A549 (cell line): ENCODE measurements around the gene RIOK2. TPM values are rescaled to one million over a fixed set of nuclear protein-coding genes. Genes with fewer than 3 reads are reported as not detected.
"Not testable (repeated sequence)": the region's sequence is repeated elsewhere in the genome, so short reads cannot be mapped to it uniquely, and the experiment has no call there.

ENCODE experiments used
- ATAC-seq, 2 experiments: fragments of 200-7000 bp in 1 of 2; fragments of >200 bp in 1 of 2; cut with Nextera tagmentation in 1 of 2; cut with Tn5 transposase in 1 of 2; 3 replicates each; pipeline versions ENCODE4 v1.8.0 to v1.9.1; 2018 to 2020; ENCODE audit warnings: mild to moderate bottlenecking in 1 of 2, moderate library complexity in 1 of 2
- CTCF ChIA-PET: fragments of 300-600 bp; sonication (Branson Sonifier 250); formaldehyde crosslinking; extraction: SDS; loops from one replicate; lab custom pipeline; 2021; ENCODE audit warnings: antibody characterized with exemption, inconsistent platforms; lab: Yijun Ruan, JAX
- POLR2A ChIA-PET: fragments of 350-600 bp; formaldehyde crosslinking; extraction: SDS; loops from one replicate; lab custom pipeline; 2021; ENCODE audit warnings: antibody characterized with exemption, inconsistent platforms; lab: Yijun Ruan, JAX
- DNase-seq, 2 experiments: peaks; one replicate each; pipeline versions ENCODE4 v3.0.0 to v3.0.0-alpha.2; 2011 to 2016; ENCODE audit warnings: low read depth in 1 of 2, low spot score in 1 of 2
- FAIRE-seq: peaks from 2 replicates; lab custom pipeline; 2011; peaks lifted over from hg19 to GRCh38; lab: Jason Lieb, UNC
- H3K27ac ChIP-seq, 2 experiments: fragments of >200 bp; sonication (Bioruptor Twin); formaldehyde crosslinking; 3 replicates each; pipeline ENCODE4 v1.5.1; 2016 to 2017
- H3K4me1 ChIP-seq: fragments of >200 bp; sonication (Bioruptor Twin); formaldehyde crosslinking; 3 replicates; pipeline ENCODE4 v1.6.1; 2016
- H3K4me2 ChIP-seq: fragments of >200 bp; sonication (Bioruptor Twin); formaldehyde crosslinking; 3 replicates; pipeline ENCODE4 v1.6.1; 2016
- H3K4me3 ChIP-seq: fragments of >200 bp; sonication (Bioruptor Twin); formaldehyde crosslinking; 3 replicates; pipeline ENCODE4 v1.5.1; 2016
- H3K9me3 ChIP-seq: fragments of >200 bp; sonication (Bioruptor Twin); formaldehyde crosslinking; 3 replicates; pipeline ENCODE4 v1.6.1; 2016
- CBX8 ChIP-seq: fragments of 200-600 bp; sonication (generic); IDR thresholded peaks from 2 replicates; pipeline ENCODE4 v1.6.1; 2016
- CEBPB ChIP-seq, 2 experiments: fragments of >200 bp in 1 of 2; sonication (Bioruptor Twin) in 1 of 2; formaldehyde crosslinking in 1 of 2; IDR thresholded peaks; 2 replicates each; pipeline ENCODE4 v1.6.1; 2012 to 2016
- CHD4 ChIP-seq: fragments of 200-600 bp; sonication (generic); IDR thresholded peaks from 2 replicates; pipeline ENCODE4 v1.6.1; 2016; ENCODE audit warnings: antibody characterized with exemption, mild to moderate bottlenecking, borderline replicate concordance
- HDAC2 ChIP-seq: fragments of 200-600 bp; sonication (generic); IDR thresholded peaks from 2 replicates; pipeline ENCODE4 v1.6.1; 2016
- HOXB13 ChIP-seq: fragments of 250-450 bp; sonication (Bioruptor Pico); IDR thresholded peaks from 2 replicates; pipeline ENCODE4 v1.5.0; 2020; ENCODE audit warnings: low read depth, mild to moderate bottlenecking, moderate library complexity
- HOXB5 ChIP-seq: fragments of 250-450 bp; sonication (Bioruptor Pico); IDR thresholded peaks from 2 replicates; pipeline ENCODE4 v1.5.0; 2020; ENCODE audit warnings: mild to moderate bottlenecking, moderate library complexity
- KDM5A ChIP-seq: fragments of 200-600 bp; sonication (generic); IDR thresholded peaks from 2 replicates; pipeline ENCODE4 v1.6.1; 2016; ENCODE audit warnings: antibody characterized with exemption, mild to moderate bottlenecking
- MAFK ChIP-seq: fragments of 450-650 bp; IDR thresholded peaks from 2 replicates; pipeline ENCODE4 v1.6.1; 2014; ENCODE audit not compliant: partially characterized antibody
- NR3C1 ChIP-seq: fragments of >200 bp; sonication (Bioruptor Twin); formaldehyde crosslinking; IDR thresholded peaks from 3 replicates; pipeline ENCODE4 v1.6.1; 2017
- PHF8 ChIP-seq: fragments of 200-600 bp; sonication (generic); IDR thresholded peaks from 2 replicates; pipeline ENCODE4 v1.6.1; 2016; ENCODE audit warnings: low read depth, mild to moderate bottlenecking, antibody characterized with exemption, moderate library complexity, borderline replicate concordance
- POLR2AphosphoS2 ChIP-seq: conservative IDR thresholded peaks from 2 replicates; pipeline ENCODE4 v1.6.1; 2012; ENCODE audit warnings: low read length, improper control_type of control experiment, inconsistent platforms
- REST ChIP-seq: fragments of 200-600 bp; sonication (generic); IDR thresholded peaks from 2 replicates; pipeline ENCODE4 v1.6.1; 2016; ENCODE audit warnings: antibody characterized with exemption, mild to moderate bottlenecking, moderate library complexity
- RFX5 ChIP-seq: fragments of 450-650 bp; IDR thresholded peaks from 2 replicates; pipeline ENCODE4 v1.7.1; 2014; ENCODE audit warnings: antibody characterized with exemption, mild to moderate bottlenecking, moderate library complexity
- RNF2 ChIP-seq: fragments of 200-600 bp; sonication (generic); IDR thresholded peaks from 2 replicates; pipeline ENCODE4 v1.6.1; 2016; ENCODE audit warnings: low read depth, mild to moderate bottlenecking, antibody characterized with exemption, moderate library complexity, borderline replicate concordance
- TFCP2L1 ChIP-seq: fragments of 250-450 bp; sonication (Bioruptor Pico); IDR thresholded peaks from 2 replicates; pipeline ENCODE4 v1.5.0; 2021; ENCODE audit warnings: mild to moderate bottlenecking
- TP53 ChIP-seq: fragments of 250-450 bp; sonication (Bioruptor Pico); IDR thresholded peaks from 2 replicates; pipeline ENCODE4 v1.5.0; 2021; ENCODE audit warnings: mild to moderate bottlenecking, moderate library complexity
- WGBS: methylation state at CpG from one replicate; pipeline ENCODE4 v1.1.6; 2017; ENCODE audit errors: missing lambda C conversion rate; 5-methylcytosine and 5-hydroxymethylcytosine counted together
- polyA plus RNA-seq, 4 experiments: library from polyadenylated mRNA; depleted of rRNA in 3 of 4; stranded (reverse); fragments of >200 nt; fragmentation: RNase III in 1 of 4; extraction: RNeasy Plus Mini Kit Qiagen cat#74134 plus additional on column Dnase treatment in 1 of 4; gene quantifications; 2 replicates in 3 of 4; 3 replicates in 1 of 4; pipeline ENCODE4 v1.2.3, GENCODE V29; 2011 to 2017

The RIOK2 gene
- polyA plus RNA-seq, 2 of the 4 experiments (the other 2 are of a cell fraction) = 14.7 to 32.0 TPM

- no peaks in the 10 kb centered on the region for H3K4me1 ChIP-seq
- no peak overlapping the region for H3K4me3 ChIP-seq
- 17% methylated on average over 5 of the region's 5 CpGs for WGBS
- POLR2A ChIA-PET = interaction anchor here (0.6 kb wide), 1 partner anchor 9 kb away, joined by 3 read pairs; the partner anchor contains the start of gene RIOK2
- H3K27ac ChIP-seq = 0 out of 6 replicates have a peak overlapping the region, but pooled peaks of 1 of the 2 experiments have one; percentile 15
- 0 out of 3 replicates have a peak overlapping the region, but pooled peaks have one; percentile 13 for H3K4me2 ChIP-seq
- no peaks in the 10 kb centered on the region for H3K9me3 ChIP-seq
- TF ChIP-seq CHD4 (no peak), NR3C1 (no peak), POLR2AphosphoS2 (no peak), REST (no peak), CEBPB (IDR thresholded peaks at IDR 0.05) (no peak)
- DNase-seq = no peak
- FAIRE-seq = no peak
- ATAC-seq = no peak
- CTCF ChIA-PET = interaction anchor here (1.5 kb wide), 2 partner anchors 38 kb away, joined by 3 to 4 read pairs; no protein-coding TSS in a partner anchor
These were observed 9.7 kb upstream of the RIOK2 start for GRCh38 chr5:97192580-97193354.

GRCh38 chr5:97191893-97192292, 8.8 kb upstream of the RIOK2 start:
- WGBS = 5% methylated on average over 2 of the region's 2 CpGs
- TF ChIP-seq MAFK (no peak), TP53 (no peak), RFX5 (no peak), KDM5A (no peak)
- Histone ChIP-seq H3K4me1 (no peaks in the 10 kb centered on the region), H3K9me3 (no peaks in the 10 kb centered on the region), H3K27ac (no peak overlapping the region), H3K4me2 (no peak overlapping the region), H3K4me3 (no peak overlapping the region)
- ATAC-seq (no peak), DNase-seq (no peak), FAIRE-seq (no peak)
- ChIA-PET POLR2A (no interaction called here), CTCF (interaction anchor here (1.5 kb wide), 1 partner anchor 39 kb away, joined by 3 read pairs; no protein-coding TSS in a partner anchor)

- 33% methylated on average over 1 of the region's 1 CpG for WGBS
- ATAC-seq, FAIRE-seq, CTCF ChIA-PET, POLR2A ChIA-PET, H3K27ac ChIP-seq, H3K9me3 ChIP-seq, H3K4me1 ChIP-seq, H3K4me2 ChIP-seq, H3K4me3 ChIP-seq, DNase-seq: not testable (repeated sequence)
These were observed 6.5 kb upstream of the RIOK2 start for GRCh38 chr5:97189523-97189922.

- Histone ChIP-seq H3K27ac (peak overlapping the region; percentile 88 to 92), H3K4me2 (peak overlapping the region; percentile 92), H3K9me3 (no peaks in the 10 kb centered on the region; the same call in 2 of the 3 replicates), H3K4me1 (peaks cover 9% of the 10 kb centered on the region; the same call in 1 of the 3 replicates), H3K4me3 (peak overlapping the region; percentile 70)
- ChIA-PET CTCF (interaction anchor here (1.4 kb wide), 1 partner anchor 16 kb away, joined by 4 read pairs; no protein-coding TSS in a partner anchor), POLR2A (interaction anchor here (0.9 to 1.0 kb wide), 3 partner anchors 9 to 250 kb away, joined by 3 to 5 read pairs (median 3); partner anchors contain the start of gene LNPEP)
- TF ChIP-seq RNF2 = peak; percentile 90; the same call in 1 of the 2 replicates
- no peak for TF ChIP-seq POLR2AphosphoS2
- peak; percentile 79; the same call in 1 of the 2 replicates for TF ChIP-seq HOXB13 (CRISPR knock-in tag)
- TF ChIP-seq PHF8 = peak; percentile 42; the same call in 1 of the 2 replicates
- 0 out of 2 replicates have a peak, but pooled peaks have one; percentile 67 for TF ChIP-seq HDAC2
- TF ChIP-seq TFCP2L1 (CRISPR knock-in tag) = peak; percentile 42; the same call in 1 of the 2 replicates
- TF ChIP-seq HOXB5 (CRISPR knock-in tag) = 0 out of 2 replicates have a peak, but pooled peaks have one; percentile 73
- TF ChIP-seq CBX8 = no peak
- DNase-seq = no peak
- no peak for FAIRE-seq
- ATAC-seq = no peak
- WGBS = 40% methylated on average over 6 of the region's 6 CpGs
These were observed 825 bp upstream of the RIOK2 start for GRCh38 chr5:97183930-97184213.
